ENCODE results near the gene TIMELESS.
"Not testable (repeated sequence)": the region's sequence is repeated elsewhere in the genome, so short reads cannot be mapped to it uniquely, and the experiment has no call there.

The TIMELESS gene, protein sequence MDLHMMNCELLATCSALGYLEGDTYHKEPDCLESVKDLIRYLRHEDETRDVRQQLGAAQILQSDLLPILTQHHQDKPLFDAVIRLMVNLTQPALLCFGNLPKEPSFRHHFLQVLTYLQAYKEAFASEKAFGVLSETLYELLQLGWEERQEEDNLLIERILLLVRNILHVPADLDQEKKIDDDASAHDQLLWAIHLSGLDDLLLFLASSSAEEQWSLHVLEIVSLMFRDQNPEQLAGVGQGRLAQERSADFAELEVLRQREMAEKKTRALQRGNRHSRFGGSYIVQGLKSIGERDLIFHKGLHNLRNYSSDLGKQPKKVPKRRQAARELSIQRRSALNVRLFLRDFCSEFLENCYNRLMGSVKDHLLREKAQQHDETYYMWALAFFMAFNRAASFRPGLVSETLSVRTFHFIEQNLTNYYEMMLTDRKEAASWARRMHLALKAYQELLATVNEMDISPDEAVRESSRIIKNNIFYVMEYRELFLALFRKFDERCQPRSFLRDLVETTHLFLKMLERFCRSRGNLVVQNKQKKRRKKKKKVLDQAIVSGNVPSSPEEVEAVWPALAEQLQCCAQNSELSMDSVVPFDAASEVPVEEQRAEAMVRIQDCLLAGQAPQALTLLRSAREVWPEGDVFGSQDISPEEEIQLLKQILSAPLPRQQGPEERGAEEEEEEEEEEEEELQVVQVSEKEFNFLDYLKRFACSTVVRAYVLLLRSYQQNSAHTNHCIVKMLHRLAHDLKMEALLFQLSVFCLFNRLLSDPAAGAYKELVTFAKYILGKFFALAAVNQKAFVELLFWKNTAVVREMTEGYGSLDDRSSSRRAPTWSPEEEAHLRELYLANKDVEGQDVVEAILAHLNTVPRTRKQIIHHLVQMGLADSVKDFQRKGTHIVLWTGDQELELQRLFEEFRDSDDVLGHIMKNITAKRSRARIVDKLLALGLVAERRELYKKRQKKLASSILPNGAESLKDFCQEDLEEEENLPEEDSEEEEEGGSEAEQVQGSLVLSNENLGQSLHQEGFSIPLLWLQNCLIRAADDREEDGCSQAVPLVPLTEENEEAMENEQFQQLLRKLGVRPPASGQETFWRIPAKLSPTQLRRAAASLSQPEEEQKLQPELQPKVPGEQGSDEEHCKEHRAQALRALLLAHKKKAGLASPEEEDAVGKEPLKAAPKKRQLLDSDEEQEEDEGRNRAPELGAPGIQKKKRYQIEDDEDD

DNA sequence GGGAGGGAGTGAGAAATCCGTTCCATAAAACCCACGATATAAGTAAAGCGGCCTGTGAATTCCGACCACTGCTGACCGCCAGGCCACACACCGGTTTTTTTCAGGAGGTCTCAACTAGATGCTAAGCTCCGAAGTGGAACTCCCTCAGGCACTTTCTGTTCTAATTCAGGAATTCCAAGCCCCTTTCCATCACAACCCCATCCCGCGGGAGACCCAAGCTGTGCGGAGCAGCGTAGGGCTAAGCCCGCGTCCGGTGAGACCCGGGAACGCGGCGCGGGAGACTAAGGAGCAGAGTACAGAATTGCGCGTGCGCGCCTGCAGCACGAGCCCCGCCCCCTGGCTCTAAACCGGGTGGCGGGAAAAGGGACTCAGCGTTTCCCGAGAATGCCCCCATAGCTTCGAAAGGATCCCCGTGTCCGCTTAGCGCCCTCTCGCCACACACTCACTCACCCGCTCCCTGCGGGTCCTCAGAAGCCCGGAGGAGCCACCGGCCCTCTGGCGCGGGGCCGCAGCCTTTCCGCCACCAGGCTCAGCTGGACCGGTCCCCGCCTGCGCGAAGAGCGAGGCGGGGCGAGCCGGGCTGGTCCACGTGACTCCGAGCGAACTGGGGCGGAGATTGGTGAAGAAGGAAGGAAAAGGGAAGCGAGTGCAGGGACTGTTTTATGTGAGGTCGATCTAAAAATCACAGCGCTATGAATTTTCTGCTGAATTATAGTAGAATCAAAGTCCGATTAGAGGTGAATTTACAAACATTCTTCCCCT lies at the start of gene TIMELESS:
TIMELESS (minus strand) TSS at position 567 of the 762 bp plus-strand sequence. CDS start 15,256 bp downstream, outside the sequence.
- DNase-seq, result peak; percentile 86
- H3K27ac Mint-ChIP-seq, result peak within 1 kb of the TSS; percentile 85 to 97
- H3K4me1 Mint-ChIP-seq, result peaks cover 33% of the 10 kb centered on the region
- no peaks in the 10 kb centered on the region for H3K27me3 Mint-ChIP-seq
- H3K9me3 Mint-ChIP-seq, result peaks cover 3 to 10% of the 10 kb centered on the region in 2 donors
- peak; percentile 99 for ATAC-seq
- H3K4me3 Mint-ChIP-seq, result peak within 1 kb of the TSS; percentile 92 to 97

DNA sequence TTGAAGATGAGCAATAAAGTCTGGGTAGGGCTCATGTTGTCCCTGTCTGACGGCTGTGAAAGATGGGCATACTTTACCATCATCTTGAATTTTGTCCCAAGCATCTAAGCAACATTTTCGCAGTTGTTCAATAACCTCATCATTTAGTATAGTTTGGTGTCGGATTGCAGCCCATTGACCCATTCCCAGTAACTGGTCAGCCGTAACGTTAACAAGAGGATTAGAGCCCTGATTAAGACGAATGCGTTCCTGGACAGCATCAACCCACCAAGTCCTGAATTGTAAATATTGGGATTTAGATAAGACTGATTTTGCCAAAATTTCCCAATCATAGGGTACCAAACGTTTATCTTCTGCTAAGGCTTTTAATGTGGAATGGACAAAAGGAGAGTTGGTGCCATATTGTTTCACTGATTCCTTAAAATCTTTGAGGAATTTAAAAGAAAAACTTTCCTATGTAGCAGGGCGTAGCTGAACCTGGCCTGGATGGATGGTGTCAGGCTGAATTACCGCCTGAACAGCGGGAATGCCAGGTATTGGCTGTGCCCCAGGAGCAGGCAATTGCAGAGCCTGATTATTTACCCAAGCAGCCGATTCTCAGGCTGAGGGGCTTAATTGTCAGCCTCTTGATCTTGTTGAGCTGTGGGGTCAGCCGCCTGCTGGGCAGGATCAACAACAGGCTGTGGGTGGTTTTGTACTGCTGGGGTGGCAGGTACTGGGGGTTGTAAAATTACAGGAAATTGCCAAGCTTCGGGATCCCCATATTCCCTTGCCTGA lies 49.1 kb upstream of the TIMELESS start:
- not testable (repeated sequence) for H3K27ac Mint-ChIP-seq, ATAC-seq, H3K4me3 Mint-ChIP-seq, DNase-seq, H3K9me3 Mint-ChIP-seq
- peaks cover 19% of the 10 kb centered on the region for H3K4me1 Mint-ChIP-seq
- peaks cover 23% of the 10 kb centered on the region for H3K27me3 Mint-ChIP-seq

DNA sequence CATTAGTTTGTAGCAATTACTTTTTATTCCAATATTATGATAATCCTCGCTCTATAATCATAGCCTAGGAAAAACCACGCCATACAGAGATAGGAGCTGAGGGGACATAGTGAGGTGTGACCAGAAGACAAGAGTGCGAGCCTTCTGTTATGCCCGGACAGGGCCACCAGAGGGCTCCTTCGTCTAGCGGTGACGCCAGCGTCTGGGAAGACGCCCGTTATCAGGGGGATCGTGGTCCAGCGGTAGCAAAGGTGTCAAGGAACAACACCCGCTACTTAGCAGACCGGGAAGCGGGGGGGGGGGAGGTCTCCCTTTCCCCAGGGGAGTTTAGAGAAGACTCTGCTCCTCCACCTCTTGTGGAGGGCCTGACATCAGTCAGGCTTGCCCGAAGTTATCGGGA lies 47.5 kb upstream of the TIMELESS start:
- not testable (repeated sequence) for H3K27ac Mint-ChIP-seq, ATAC-seq, H3K9me3 Mint-ChIP-seq
- Mint-ChIP-seq H3K4me1 (peaks cover 18% of the 10 kb centered on the region), H3K4me3 (peak overlapping the region; percentile 63 to 69), H3K27me3 (peaks cover 27% of the 10 kb centered on the region)
- peak; percentile 38 to 62 for DNase-seq

DNA sequence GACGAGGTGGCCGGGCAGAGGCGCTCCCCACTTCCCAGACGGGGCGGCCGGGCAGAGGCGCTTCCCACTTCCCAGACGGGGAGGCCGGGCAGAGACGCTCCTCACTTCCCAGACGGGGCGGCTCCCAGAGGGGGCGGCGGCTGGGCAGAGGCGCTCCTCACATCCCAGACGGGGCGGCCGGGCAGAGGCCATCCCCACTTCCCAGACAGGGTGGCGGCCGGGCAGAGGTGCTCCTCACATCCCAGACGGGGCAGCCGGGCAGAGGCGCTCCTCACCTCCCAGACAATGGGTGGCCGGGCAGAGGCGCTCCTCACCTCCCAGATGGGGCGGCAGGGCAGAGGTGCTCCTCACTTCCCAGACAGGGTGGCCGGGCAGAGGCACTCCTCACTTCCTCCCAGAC lies 45.3 kb upstream of the TIMELESS start:
- ATAC-seq, H3K4me1 Mint-ChIP-seq, H3K27ac Mint-ChIP-seq, DNase-seq, H3K9me3 Mint-ChIP-seq, H3K4me3 Mint-ChIP-seq: not testable (repeated sequence)
- H3K27me3 Mint-ChIP-seq, result peaks cover 44% of the 10 kb centered on the region

DNA sequence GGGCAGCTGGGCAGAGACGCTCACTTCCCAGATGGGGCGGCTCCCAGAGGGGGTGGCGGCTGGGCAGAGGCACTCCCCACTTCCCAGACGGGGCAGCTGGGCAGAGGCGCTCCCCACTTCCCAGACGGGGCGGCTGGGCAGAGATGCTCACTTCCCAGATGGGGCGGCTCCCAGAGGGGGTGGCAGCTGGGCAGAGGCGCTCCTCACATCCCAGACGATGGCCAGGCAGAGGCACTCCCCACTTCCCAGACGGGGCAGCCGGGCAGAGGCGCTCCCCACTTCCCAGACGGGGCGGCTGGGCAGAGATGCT lies 44.8 kb upstream of the TIMELESS start:
- not testable (repeated sequence) for H3K4me1 Mint-ChIP-seq, H3K9me3 Mint-ChIP-seq, H3K4me3 Mint-ChIP-seq, H3K27ac Mint-ChIP-seq, DNase-seq, ATAC-seq
- peaks cover 44% of the 10 kb centered on the region for H3K27me3 Mint-ChIP-seq

DNA sequence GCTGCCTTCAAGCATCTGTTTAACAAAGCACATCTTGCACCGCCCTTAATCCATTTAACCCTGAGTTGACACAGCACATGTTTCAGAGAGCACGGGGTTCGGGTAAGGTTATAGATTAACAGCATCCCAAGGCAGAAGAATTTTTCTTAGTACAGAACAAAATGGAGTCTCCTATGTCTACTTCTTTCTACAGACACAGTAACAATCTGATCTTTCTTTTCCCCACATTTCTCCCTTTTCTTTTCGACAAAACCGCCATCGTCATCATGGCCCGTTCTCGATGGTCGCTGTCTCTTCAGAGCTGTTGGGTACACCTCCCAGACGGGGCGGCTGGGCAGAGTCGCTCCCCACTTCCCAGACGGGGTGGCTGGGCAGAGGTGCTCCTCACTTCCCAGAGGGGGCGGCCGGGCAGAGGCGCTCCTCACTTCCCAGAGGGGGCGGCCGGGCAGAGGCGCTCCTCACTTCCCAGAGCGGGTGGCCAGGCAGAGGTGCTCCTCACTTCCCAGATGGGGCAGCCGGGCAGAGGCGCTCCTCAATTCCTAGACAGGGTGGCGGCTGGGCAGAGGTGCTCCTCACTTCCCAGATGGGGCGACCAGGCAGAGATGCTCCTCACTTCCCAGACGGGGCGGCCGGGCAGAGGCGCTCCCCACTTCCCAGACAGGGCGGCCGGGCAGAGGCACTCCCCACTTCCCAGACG lies 44.3 kb upstream of the TIMELESS start:
- not testable (repeated sequence) for H3K4me3 Mint-ChIP-seq, DNase-seq, ATAC-seq, H3K9me3 Mint-ChIP-seq, H3K27ac Mint-ChIP-seq
- Mint-ChIP-seq H3K27me3 (peaks cover 48% of the 10 kb centered on the region), H3K4me1 (peaks cover 11% of the 10 kb centered on the region)

DNA sequence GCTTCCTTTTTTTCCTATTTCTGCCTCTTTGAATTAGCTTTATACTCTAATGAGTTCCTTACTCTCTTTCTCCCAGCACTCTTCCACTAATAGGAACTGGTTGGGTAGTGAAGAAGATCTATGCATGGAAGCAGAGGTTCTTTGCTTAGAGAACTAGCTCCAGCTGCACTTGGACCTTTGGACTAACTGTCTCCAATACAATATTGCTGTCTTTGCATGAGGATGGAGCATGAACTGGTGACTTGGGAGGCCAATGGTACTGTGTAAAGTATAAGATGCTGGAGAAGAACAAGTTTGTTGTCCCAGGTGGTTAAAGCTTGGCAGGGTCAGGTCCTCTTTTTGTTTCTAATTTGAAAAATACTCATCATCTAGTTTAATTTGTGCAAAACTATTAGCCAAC lies 41.1 kb upstream of the TIMELESS start:
- H3K27ac Mint-ChIP-seq, result no peak overlapping the region
- peaks cover 51% of the 10 kb centered on the region for H3K27me3 Mint-ChIP-seq
- ATAC-seq (no peak), DNase-seq (no peak)
- peaks cover 6 to 7% of the 10 kb centered on the region in 2 donors for H3K9me3 Mint-ChIP-seq
- H3K4me3 Mint-ChIP-seq, result no peak overlapping the region
- peaks cover 24% of the 10 kb centered on the region for H3K4me1 Mint-ChIP-seq

DNA sequence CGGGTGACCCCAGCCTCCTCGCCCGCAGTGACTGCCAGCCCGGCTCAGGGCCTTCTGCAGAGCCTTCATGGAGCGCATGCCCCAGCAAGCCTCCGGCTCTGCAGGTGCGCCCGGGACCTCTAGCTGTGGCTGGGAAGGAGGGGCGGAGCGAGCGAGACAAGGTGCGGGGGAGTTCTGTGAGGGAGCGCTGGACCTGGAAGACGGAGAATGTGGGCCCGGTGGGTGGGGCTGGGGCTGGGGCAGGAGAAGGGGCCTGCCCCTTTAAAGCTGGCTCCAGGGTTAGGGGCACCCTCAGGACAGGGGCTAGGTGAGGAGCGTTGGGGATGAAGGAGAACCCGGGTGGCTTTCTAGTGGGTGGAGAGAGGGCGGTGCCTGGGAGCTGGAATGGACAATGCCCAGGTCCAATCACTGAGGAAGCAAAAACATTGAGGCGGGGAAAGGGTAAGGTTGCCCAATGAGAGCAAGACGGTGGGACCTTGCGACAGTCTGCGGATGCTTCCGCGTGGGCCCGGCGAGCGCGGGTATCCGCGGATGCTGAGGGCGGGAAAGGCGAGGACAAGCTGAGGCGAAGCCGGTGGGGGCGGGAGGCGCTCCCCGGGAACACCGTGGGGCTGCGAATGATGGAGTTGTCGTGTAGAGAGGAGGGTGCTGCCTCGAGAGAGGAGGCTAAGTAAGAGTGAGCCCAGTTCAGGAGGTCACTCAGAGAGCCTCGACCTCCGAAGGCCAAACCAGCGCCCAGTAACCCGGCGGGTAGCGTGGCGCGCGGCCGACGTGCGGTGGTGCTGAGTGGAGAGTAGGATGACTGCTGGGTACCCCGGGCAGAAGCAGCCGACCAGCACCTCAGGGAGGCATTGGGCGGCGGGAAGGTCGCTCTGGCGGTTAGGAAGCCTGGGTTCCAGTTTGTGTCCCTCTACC lies 39.1 kb upstream of the TIMELESS start, which contains the start of gene GLS2:
GLS2 (minus strand) TSS at position 121 of the 915 bp plus-strand sequence; CDS start at position 78, 43 bp downstream.
- ATAC-seq (peak; percentile 96), DNase-seq (peak; percentile 59 to 75)
- H3K4me1 Mint-ChIP-seq, result peaks cover 24% of the 10 kb centered on the region
- H3K27me3 Mint-ChIP-seq, result peaks cover 51% of the 10 kb centered on the region
- peaks cover 6 to 7% of the 10 kb centered on the region in 2 donors for H3K9me3 Mint-ChIP-seq
- H3K4me3 Mint-ChIP-seq, result peak within 1 kb of the TSS; percentile 87 to 96
- H3K27ac Mint-ChIP-seq, result peak within 1 kb of the TSS; percentile 82 to 90

DNA sequence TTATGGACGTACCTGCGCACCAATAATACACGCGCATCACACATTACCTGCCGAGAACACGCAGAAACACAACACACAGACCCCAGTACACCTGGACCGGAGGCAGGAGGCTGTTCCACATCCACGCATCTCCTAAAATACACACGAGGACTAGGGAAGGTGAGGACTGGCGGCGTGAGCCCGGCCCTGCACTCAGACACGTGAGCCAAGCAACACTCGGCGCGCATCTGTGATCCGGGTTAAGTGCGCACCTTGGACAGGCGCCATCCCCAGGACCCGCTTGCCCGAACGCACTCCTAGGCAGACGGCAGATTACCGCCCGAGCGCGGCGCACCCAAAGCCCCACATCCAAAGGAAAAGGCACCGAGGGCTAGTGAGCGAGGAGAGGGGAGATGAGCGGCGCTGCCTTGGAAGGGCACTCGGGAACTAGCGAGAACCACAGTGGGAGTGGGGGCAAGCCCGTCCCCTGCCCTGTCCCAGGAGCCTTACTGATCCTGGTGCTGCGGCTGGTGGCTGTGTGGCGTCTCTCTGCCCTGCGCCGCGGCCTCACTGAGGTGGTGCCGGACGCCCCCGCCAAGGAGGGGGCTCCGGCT lies 38.3 kb upstream of the TIMELESS start:
- H3K27ac Mint-ChIP-seq, result peak overlapping the region in 1 of 2 donors; percentile 67
- ATAC-seq (peak; percentile 64), DNase-seq (peak; percentile 34 to 49)
- H3K4me1 Mint-ChIP-seq, result peaks cover 24% of the 10 kb centered on the region
- H3K4me3 Mint-ChIP-seq, result peak overlapping the region; percentile 87 to 96
- peaks cover 51% of the 10 kb centered on the region for H3K27me3 Mint-ChIP-seq
- peaks cover 6 to 7% of the 10 kb centered on the region in 2 donors for H3K9me3 Mint-ChIP-seq

DNA sequence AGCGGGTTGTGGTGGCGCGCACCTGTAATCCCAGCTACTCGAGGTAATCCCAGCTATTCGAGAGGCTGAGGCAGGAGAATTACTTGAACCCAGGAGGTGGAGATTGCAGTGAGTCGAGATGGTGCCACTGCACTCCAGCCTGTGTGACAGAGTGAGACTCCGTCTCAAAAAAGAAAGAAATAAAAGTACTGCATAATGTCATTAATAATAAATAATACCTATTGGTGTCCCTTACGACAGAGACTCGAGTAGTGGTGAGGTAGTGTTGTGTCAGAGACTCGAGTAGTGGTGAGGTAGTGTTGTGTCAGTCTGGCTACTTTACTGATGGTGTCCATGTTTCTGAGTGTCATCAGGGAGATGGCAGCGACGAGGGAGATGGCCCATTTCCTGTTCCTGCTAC lies 37.5 kb upstream of the TIMELESS start:
- Mint-ChIP-seq H3K4me3 (peak overlapping the region in 1 of 2 donors; percentile 96), H3K27me3 (peaks cover 48% of the 10 kb centered on the region), H3K9me3 (peaks cover 6 to 7% of the 10 kb centered on the region in 2 donors), H3K27ac (no peak overlapping the region), H3K4me1 (peaks cover 24% of the 10 kb centered on the region)
- ATAC-seq, result no peak
- no peak for DNase-seq

DNA sequence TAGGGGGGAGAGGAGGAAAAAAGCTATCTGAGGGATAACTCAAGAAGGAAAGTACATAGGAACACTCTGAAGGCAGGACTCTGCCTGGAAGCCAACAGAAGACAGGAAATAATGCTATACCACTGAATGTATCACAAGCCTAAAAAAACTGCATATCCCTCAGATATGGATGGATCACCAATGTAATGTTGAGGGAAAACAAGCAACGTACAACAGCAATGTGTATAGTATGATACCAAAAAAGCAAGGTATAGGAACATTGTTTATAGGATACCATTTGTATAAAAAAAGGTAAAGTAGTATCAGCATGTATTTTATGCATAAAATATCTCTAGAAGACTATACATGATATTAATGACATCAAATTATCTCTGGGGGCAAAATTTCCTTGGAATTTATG lies 35.3 kb upstream of the TIMELESS start:
- Mint-ChIP-seq H3K4me1 (peaks cover 39% of the 10 kb centered on the region), H3K4me3 (no peak overlapping the region), H3K27ac (no peak overlapping the region)

DNA sequence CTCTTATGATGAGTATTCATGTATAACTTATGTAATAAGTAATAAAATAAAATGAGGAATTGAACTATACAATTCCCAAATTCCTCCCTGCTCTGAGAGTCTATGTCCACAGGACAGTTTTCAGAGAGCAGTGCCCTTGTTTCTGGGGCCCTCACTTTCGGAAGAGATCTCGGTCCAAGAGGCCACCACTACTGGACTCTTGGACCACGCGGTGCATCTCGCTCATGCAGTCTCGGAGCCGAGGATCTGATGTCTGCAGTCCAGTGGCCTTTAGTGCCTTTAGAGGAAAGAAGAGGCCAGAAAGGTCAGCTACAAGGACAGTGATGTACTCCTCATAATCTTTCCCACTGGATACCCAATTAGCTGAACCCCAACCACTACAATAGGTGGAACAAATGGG lies 30.4 kb upstream of the TIMELESS start:
- no peak overlapping the region for H3K27ac Mint-ChIP-seq
- no peak for ATAC-seq
- H3K27me3 Mint-ChIP-seq, result no peaks in the 10 kb centered on the region
- no peaks in the 10 kb centered on the region for H3K9me3 Mint-ChIP-seq
- H3K4me1 Mint-ChIP-seq, result peaks cover 24% of the 10 kb centered on the region
- no peak overlapping the region for H3K4me3 Mint-ChIP-seq
- DNase-seq, result no peak

More for the DNA sequence above, 35.3 kb upstream of the TIMELESS start:
- ATAC-seq, result no peak
- peaks cover 6 to 7% of the 10 kb centered on the region in 2 donors for H3K9me3 Mint-ChIP-seq
- H3K27me3 Mint-ChIP-seq, result peaks cover 26% of the 10 kb centered on the region
- DNase-seq, result no peak
